Liver (tissue), 6 donors: ENCODE measurements around the gene EXD2. TPM values are rescaled to one million over a fixed set of nuclear protein-coding genes. Genes with fewer than 3 reads are reported as not detected.

Experiments used
- FOXA2 ChIP-seq: IDR thresholded peaks from 2 replicates; pipeline ENCODE4 v1.6.1; 2016; ENCODE audit warnings: antibody characterized with exemption
- HNF4A ChIP-seq, 2 donors: conservative IDR thresholded peaks; 2 replicates each; pipeline ENCODE4 v1.6.1; 2016; ENCODE audit warnings: antibody characterized with exemption in 2 of 2, mild to moderate bottlenecking in 2 of 2
- HNF4G ChIP-seq: IDR thresholded peaks from 2 replicates; pipeline ENCODE4 v1.6.1; 2016; ENCODE audit warnings: antibody characterized with exemption
- JUND ChIP-seq, 2 donors: IDR thresholded peaks; 2 replicates each; pipeline ENCODE4 v1.6.1; 2016; ENCODE audit warnings: antibody characterized with exemption in 2 of 2
- MAX ChIP-seq: IDR thresholded peaks from 2 replicates; pipeline ENCODE4 v1.6.1; 2016; ENCODE audit warnings: antibody characterized with exemption
- REST ChIP-seq: IDR thresholded peaks from 2 replicates; pipeline ENCODE4 v1.6.1; 2016; ENCODE audit warnings: antibody characterized with exemption, mild to moderate bottlenecking
- SP1 ChIP-seq: IDR thresholded peaks from 2 replicates; pipeline ENCODE4 v1.6.1; 2018; ENCODE audit warnings: antibody characterized with exemption, mild to moderate bottlenecking
- TAF1 ChIP-seq: conservative IDR thresholded peaks from 2 replicates; pipeline ENCODE4 v1.6.1; 2016; ENCODE audit warnings: antibody characterized with exemption, mild to moderate bottlenecking
- YY1 ChIP-seq: IDR thresholded peaks from 2 replicates; pipeline ENCODE4 v1.6.1; 2016; ENCODE audit warnings: antibody characterized with exemption, mild to moderate bottlenecking
- polyA plus RNA-seq, 2 donors: library from polyadenylated mRNA; stranded (reverse) in 1 of 2; unstranded in 1 of 2; fragments of 200-250 nt in 1 of 2; fragments of >200 nt in 1 of 2; fragmentation: Nextera tagmentation in 1 of 2; extraction: Ambion mirVana in 1 of 2; gene quantifications; one replicate each; pipeline versions ENCODE4 v1.2.1 to v1.2.3, GENCODE V29; 2013 to 2015
- small RNA-seq: library from RNA; depleted of rRNA; stranded (forward); fragments of <200 nt; gene quantifications from one replicate; pipeline ENCODE3, GENCODE V24; 2014
- total RNA-seq, 2 donors: library from RNA; depleted of rRNA; stranded (reverse); fragments of >200 nt; gene quantifications; one replicate each; pipeline ENCODE4 v1.2.3, GENCODE V29; 2014
- donor health status: healthy.
- donor health status: healthy.
- donor health status: healthy.

EXD2 gene
- total and polyA plus RNA-seq, 4 donors: 4.7 to 8.8 (median 5.0) TPM

DNA sequence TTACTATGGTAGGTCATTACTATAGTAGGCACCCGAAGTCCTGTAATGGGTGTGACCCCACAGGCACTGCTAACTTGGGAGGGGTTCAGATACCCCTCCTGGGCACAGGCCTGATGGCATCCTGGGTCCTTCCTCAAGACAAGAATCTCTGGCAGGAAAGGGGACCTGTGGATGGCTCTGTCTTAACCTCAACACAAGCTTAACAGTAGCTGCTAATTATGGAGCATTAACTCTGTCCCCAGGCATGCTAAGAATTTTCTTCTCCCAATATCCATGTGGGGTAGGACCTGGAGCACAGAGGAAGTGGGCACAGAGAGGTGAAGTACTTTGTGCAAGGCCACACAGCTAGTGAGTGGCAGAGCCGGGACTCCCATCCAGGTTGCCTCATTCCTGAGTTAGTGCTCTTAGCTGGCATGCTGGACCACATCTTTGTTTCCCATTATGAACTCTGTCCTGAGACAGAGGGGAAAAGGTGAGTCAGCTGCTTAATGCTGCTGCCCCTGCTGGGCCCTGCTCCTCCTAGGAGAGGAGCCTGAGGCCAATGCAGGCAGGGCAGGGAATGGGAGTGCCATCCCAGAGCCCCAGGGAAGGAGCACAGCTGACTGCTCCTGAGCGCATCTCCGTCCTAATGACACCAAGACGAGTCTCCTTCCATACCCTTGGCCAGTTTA, 100.7 kb downstream of the EXD2 start (continued):
- TF ChIP-seq REST (no peak), MAX (no peak), SP1 (no peak), HNF4A (conservative IDR thresholded peaks at IDR 0.05) (no peak), FOXA2 (no peak), TAF1 (no peak), JUND (IDR thresholded peaks at IDR 0.05) (no peak), HNF4G (no peak), YY1 (no peak)

Small RNA genes lying within 50 kb of the gene (small RNA-seq; reads per million reads assigned to genes)
- gene RF00019: not detected

Other genes with a start within 250 kb of the EXD2 start
- gene ACTN1, start 212.2 kb upstream of the EXD2 start, total RNA-seq: 100 to 1,000 TPM in 1 of 2 donors, 10 to 100 TPM in 1; 55.4 to 100 TPM
- gene ACTN1, start 212.2 kb upstream of the EXD2 start, polyA plus RNA-seq: 10 to 100 TPM; 36.2 to 70.7 TPM
- gene DCAF5, start 38.4 kb upstream of the EXD2 start, total RNA-seq: 10 to 100 TPM; 12.9 to 18.1 TPM
- 10 to 100 TPM; 13.8 to 15.2 TPM for gene DCAF5, start 38.4 kb upstream of the EXD2 start, polyA plus RNA-seq
- gene GALNT16, start 68.7 kb downstream of the EXD2 start, total RNA-seq: 1 to 10 TPM in 1 of 2 donors, under 1 TPM in 1; 0.28 to 1.2 TPM
- gene GALNT16, start 68.7 kb downstream of the EXD2 start, polyA plus RNA-seq: 1 to 10 TPM in 1 of 2 donors, under 1 TPM in 1; 0.25 to 1.1 TPM
- gene ERH, start 206.8 kb downstream of the EXD2 start, total RNA-seq: 10 to 100 TPM; 56.5 to 78.0 TPM
- gene ERH, start 206.8 kb downstream of the EXD2 start, polyA plus RNA-seq: 10 to 100 TPM; 49.2 to 70.3 TPM
- gene SLC39A9, start 207.2 kb downstream of the EXD2 start, total RNA-seq: 100 to 1,000 TPM in 1 of 2 donors, 10 to 100 TPM in 1; 55.6 to 140 TPM
- 10 to 100 TPM; 28.7 to 30.6 TPM for gene SLC39A9, start 207.2 kb downstream of the EXD2 start, polyA plus RNA-seq